Neural crest cell (in vitro differentiated cells): Measurements from ENCODE around the gene AUP1. TPM values are rescaled to one million over a fixed set of nuclear protein-coding genes. Genes with fewer than 3 reads are reported as not detected.
A peak's percentile ranks its signal among the peaks of the same experiment; 100 is the strongest.

Experiments used
- DNase-seq: peaks from one replicate; pipeline ENCODE4 v3.0.0; 2021; ENCODE audit warnings: low read depth, mixed read lengths, low spot score
- H3K27ac Mint-ChIP-seq: one replicate; pipeline ENCODE4 v1.8.0; 2021; ENCODE audit warnings: mild to moderate bottlenecking, mixed read lengths; ENCODE audit not compliant: unreplicated experiment
- H3K27me3 Mint-ChIP-seq: 2 replicates; pipeline ENCODE4 v1.8.0; 2021; ENCODE audit warnings: low read depth, mild to moderate bottlenecking, mixed read lengths
- H3K36me3 Mint-ChIP-seq: 2 replicates; pipeline ENCODE4 v1.8.0; 2021; ENCODE audit warnings: low read depth, mild to moderate bottlenecking, mixed read lengths
- H3K4me1 Mint-ChIP-seq: 2 replicates; pipeline ENCODE4 v1.8.0; 2021; ENCODE audit warnings: mixed read lengths
- H3K4me3 Mint-ChIP-seq: one replicate; pipeline ENCODE4 v1.8.0; 2021; ENCODE audit warnings: mild to moderate bottlenecking, mixed read lengths
- H3K9me3 Mint-ChIP-seq: 2 replicates; pipeline ENCODE4 v1.8.0; 2021; ENCODE audit warnings: mixed read lengths
- total RNA-seq: library from RNA; stranded (reverse); gene quantifications from 2 replicates; pipeline ENCODE4 v1.2.1, GENCODE V29; 2021
- TF ChIP-seq, protein P1 (sequence below): fragments of 200-600 bp; sonication (generic); conservative IDR thresholded peaks from 2 replicates; pipeline ENCODE4 v1.5.0; 2021; ENCODE audit warnings: antibody characterized with exemption, mild to moderate bottlenecking

The AUP1 gene
- total RNA-seq, 1 donor from 2014 or later = 113 TPM

DNA sequence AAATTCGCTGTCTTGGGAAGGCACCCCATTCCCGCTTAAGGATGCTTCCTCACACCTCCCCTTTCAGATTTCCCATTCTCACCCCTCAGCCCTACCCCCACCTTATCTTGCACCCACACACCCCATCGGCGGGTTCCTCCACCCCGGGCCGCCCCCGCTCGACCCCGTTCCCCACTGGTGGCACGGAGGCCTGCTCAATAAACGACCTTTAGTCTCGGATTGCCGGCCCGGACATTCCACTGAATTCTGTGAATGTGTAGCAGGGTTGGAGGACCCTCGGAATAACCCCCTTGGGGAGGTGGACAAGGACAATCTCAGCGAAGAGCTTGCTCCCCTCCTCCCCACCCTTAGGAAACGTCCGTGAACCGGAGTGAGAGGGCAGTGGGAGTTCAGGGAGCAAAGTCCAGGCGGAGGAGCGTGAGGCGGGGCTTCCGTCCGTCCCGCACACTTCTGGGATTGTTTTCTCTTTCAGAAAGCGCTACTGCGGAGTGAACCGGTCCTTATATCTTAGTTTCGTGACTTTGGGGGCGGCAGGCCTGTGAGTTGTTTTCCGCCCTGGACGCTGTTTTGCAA lies 27.3 kb downstream of the AUP1 start:
- Mint-ChIP-seq H3K4me3 (peak overlapping the region; percentile 74), H3K9me3 (no peaks in the 10 kb centered on the region), H3K36me3 (peaks cover 20% of the 10 kb centered on the region), H3K27ac (no peak overlapping the region), H3K27me3 (peaks cover 92% of the 10 kb centered on the region), H3K4me1 (peaks cover 35% of the 10 kb centered on the region)
- TF ChIP-seq, protein P1, sequence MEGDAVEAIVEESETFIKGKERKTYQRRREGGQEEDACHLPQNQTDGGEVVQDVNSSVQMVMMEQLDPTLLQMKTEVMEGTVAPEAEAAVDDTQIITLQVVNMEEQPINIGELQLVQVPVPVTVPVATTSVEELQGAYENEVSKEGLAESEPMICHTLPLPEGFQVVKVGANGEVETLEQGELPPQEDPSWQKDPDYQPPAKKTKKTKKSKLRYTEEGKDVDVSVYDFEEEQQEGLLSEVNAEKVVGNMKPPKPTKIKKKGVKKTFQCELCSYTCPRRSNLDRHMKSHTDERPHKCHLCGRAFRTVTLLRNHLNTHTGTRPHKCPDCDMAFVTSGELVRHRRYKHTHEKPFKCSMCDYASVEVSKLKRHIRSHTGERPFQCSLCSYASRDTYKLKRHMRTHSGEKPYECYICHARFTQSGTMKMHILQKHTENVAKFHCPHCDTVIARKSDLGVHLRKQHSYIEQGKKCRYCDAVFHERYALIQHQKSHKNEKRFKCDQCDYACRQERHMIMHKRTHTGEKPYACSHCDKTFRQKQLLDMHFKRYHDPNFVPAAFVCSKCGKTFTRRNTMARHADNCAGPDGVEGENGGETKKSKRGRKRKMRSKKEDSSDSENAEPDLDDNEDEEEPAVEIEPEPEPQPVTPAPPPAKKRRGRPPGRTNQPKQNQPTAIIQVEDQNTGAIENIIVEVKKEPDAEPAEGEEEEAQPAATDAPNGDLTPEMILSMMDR = no peak
- no peak for DNase-seq

DNA sequence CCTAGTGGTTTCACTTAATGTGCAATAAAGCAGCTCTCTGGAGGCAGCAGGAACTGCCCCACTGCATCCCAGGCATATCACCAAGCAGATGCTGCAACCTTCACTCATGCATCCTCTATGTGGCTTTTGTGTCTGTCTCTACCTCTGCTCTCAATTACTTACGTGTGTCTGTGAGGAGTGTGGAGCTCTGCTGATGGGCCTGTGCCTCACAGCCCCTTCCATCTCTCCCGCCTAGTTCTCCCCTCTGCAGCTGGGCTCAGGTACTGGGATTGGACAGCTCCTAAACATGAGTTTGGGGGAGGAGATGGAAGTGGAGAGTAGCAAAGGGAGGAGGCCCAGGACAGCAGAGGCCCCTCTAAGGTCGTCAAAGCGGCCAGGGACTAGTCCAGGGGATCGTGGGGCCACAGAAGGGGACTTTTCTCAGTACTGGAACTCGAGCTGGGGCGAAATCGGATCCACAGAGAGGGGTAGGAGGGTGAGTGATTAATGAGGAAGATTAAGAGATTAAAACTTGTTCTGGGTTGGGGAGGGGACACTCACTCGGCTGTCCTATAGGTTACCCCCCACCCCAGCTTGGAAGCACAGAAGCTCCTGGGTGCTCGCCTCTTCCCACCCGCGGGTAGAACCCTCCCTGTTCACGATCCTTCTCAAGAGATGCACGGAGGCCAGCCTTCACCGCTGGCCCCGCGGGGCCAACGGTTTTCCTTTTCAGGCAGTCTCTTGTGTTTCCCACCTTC lies 28.0 kb downstream of the AUP1 start:
- no peaks in the 10 kb centered on the region for H3K9me3 Mint-ChIP-seq
- H3K4me3 Mint-ChIP-seq = peak overlapping the region; percentile 74
- no peak overlapping the region for H3K27ac Mint-ChIP-seq
- TF ChIP-seq, protein P1 = no peak
- peaks cover 28% of the 10 kb centered on the region for H3K4me1 Mint-ChIP-seq
- DNase-seq = no peak
- peaks cover 92% of the 10 kb centered on the region for H3K27me3 Mint-ChIP-seq
- H3K36me3 Mint-ChIP-seq = peaks cover 17% of the 10 kb centered on the region

DNA sequence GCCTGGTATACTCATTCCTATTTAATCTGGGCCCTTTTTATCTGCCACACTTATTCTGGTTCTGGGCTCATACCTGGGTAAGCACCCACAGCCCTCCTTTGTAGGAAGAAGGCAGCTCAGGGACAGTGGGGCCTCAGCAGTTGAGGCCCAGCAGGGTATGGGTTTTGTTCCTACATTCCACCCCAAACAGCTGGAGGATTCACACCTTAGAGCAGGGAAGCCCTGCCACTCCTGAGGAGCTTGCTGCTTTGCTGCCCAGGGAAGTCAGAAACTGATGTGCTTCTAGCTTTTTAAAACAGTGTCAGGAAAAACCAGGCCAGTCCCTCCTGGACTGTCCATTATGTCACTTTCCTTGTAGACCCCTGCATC lies 28.9 kb downstream of the AUP1 start:
- H3K4me1 Mint-ChIP-seq = peaks cover 27% of the 10 kb centered on the region
- peaks cover 19% of the 10 kb centered on the region for H3K36me3 Mint-ChIP-seq
- no peaks in the 10 kb centered on the region for H3K9me3 Mint-ChIP-seq
- TF ChIP-seq, protein P1 = no peak
- peaks cover 99% of the 10 kb centered on the region for H3K27me3 Mint-ChIP-seq
- no peak overlapping the region for H3K27ac Mint-ChIP-seq
- H3K4me3 Mint-ChIP-seq = peak overlapping the region; percentile 74
- no peak for DNase-seq

DNA sequence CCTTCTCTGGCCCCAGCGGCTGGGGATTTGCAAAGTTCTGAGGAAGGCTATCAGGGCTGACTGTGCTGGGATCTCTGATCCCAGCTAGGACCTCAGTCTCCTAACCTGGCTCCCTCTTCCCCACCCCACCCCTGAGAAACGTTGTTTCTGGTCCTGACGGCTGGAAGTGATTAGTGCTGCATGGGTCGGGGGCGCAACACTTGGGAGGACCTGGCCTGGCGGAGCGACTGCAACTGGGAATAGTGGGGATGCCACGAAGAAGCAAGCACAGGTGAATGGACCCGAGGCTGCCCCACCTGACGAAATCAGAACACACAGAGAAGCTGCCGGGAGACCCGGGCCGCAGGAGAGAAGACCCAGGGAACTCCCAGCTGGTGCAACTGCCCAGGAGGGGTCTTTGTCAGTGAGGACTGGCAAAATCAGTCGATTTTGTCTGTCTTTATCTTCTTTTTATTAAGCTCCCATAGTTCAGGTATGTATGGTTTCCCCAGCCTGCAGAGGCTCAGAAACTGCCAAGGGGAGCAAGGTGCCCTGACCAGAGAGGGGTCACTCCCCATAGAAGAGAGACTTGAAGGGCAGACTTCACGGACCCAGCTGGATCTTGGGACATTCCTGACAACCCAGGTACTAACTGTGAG lies 29.4 kb downstream of the AUP1 start:
- Mint-ChIP-seq H3K9me3 (no peaks in the 10 kb centered on the region), H3K4me1 (peaks cover 24% of the 10 kb centered on the region), H3K27me3 (peaks cover 99% of the 10 kb centered on the region), H3K27ac (no peak overlapping the region), H3K4me3 (peak overlapping the region; percentile 74), H3K36me3 (peaks cover 14% of the 10 kb centered on the region)
- no peak for DNase-seq
- TF ChIP-seq, protein P1 = no peak

DNA sequence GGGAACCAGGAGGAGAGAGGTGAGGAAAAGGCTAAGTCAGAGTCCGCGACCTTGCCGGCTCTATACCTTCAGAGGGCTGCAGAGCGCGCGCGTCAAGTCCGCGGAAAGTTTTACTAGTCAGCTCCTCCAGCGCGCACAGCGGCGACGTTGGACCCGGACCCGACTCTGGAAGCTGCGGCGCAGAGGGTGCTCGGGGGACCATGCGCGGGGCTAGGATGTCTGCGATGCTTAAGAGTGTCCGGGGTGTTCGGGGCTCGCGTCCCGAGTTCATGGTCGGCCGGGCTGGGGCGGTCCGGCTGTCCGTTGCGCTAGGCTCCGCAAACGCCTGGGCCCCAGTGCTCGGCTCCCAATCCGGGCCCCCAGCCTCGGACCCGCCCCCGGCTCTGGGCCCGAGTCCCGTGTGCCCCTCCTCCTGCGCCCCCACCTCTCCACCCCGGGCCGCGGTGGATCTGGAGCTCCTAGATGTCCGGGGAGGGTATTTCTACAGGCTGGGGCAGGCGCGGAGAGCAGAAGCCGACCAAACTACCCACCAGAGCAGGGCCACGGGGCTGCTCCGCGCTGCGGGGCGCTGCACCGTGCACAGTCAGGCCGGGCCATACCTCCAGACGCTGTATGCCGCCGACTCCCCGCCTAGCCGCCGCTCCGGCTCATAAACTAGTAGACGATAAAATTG lies 30.1 kb downstream of the AUP1 start, which contains the start of gene LBX2:
Gene LBX2, minus strand, starts transcription at position 337 of the 673 bp plus-strand sequence. Its CDS starts 66 bp downstream, at position 271.
- Mint-ChIP-seq H3K4me1 (peaks cover 19% of the 10 kb centered on the region), H3K27me3 (peaks cover 94% of the 10 kb centered on the region), H3K4me3 (peak within 1 kb of the TSS; percentile 86), H3K36me3 (peaks cover 10% of the 10 kb centered on the region), H3K27ac (no peak within 1 kb of the TSS), H3K9me3 (no peaks in the 10 kb centered on the region)
- DNase-seq = no peak
- TF ChIP-seq, protein P1 = no peak
